Measurements from ENCODE around the gene IFITM5.

The IFITM5 gene

GRCh38 chr11:281486-282161 is 17.7 kb downstream of the IFITM5 start:
- Histone ChIP-seq H3K4me1 (ENCODE audit: control insufficient read depth, low read length) (peaks cover 7% of the 10 kb centered on the region), H3K4me3 (ENCODE audit: low read length) (no peak overlapping the region), H3K9me3 (ENCODE audit: control insufficient read depth, insufficient read depth, low read length) (peaks cover 4% of the 10 kb centered on the region), H3K36me3 (ENCODE audit: control insufficient read depth, low read length) (no peaks in the 10 kb centered on the region), H3K27ac (ENCODE audit: low read depth, low read length) (no peak overlapping the region), H3K79me2 (ENCODE audit: control insufficient read depth, low read length) (no peaks in the 10 kb centered on the region), H3F3A (ENCODE audit: control insufficient read depth, insufficient read depth) (no peaks in the 10 kb centered on the region), H3K27me3 (ENCODE audit: control insufficient read depth, low read length) (peaks cover 2% of the 10 kb centered on the region; the same call in 1 of the 2 replicates), H4K20me1 (ENCODE audit: control insufficient read depth, insufficient read depth, low read depth, low read length) (no peaks in the 10 kb centered on the region), H3K9me2 (replicated peaks; ENCODE audit: control insufficient read depth, low read length) (no peaks in the 10 kb centered on the region), H3K4me2 (ENCODE audit: low read length) (no peak overlapping the region)
- TF ChIP-seq CTCF (IDR thresholded peaks at IDR 0.05; ENCODE audit: low read depth, low read length, poor library complexity, severe bottlenecking): no peak
- TF ChIP-seq EZH2phosphoT487 (IDR thresholded peaks at IDR 0.05; ENCODE audit: borderline replicate concordance, low read length): no peak

- Histone ChIP-seq H3K27me3 (ENCODE audit: control insufficient read depth, low read length) (peaks cover 2% of the 10 kb centered on the region; the same call in 1 of the 2 replicates), H3K9me3 (ENCODE audit: control insufficient read depth, insufficient read depth, low read length) (peaks cover 9% of the 10 kb centered on the region), H4K20me1 (ENCODE audit: control insufficient read depth, insufficient read depth, low read depth, low read length) (no peaks in the 10 kb centered on the region), H3K4me3 (ENCODE audit: low read length) (no peak overlapping the region), H3K4me1 (ENCODE audit: control insufficient read depth, low read length) (peaks cover 7% of the 10 kb centered on the region), H3K36me3 (ENCODE audit: control insufficient read depth, low read length) (no peaks in the 10 kb centered on the region), H3K9me2 (replicated peaks; ENCODE audit: control insufficient read depth, low read length) (no peaks in the 10 kb centered on the region), H3F3A (ENCODE audit: control insufficient read depth, insufficient read depth) (no peaks in the 10 kb centered on the region), H3K4me2 (ENCODE audit: low read length) (no peak overlapping the region), H3K79me2 (ENCODE audit: control insufficient read depth, low read length) (no peaks in the 10 kb centered on the region), H3K27ac (ENCODE audit: low read depth, low read length) (no peak overlapping the region)
- TF ChIP-seq EZH2phosphoT487 (IDR thresholded peaks at IDR 0.05; ENCODE audit: borderline replicate concordance, low read length) (no peak), CTCF (IDR thresholded peaks at IDR 0.05; ENCODE audit: low read depth, low read length, poor library complexity, severe bottlenecking) (no peak)
Measured at GRCh38 chr11:280706-281485, 18.4 kb downstream of the IFITM5 start.

- H3K9me3 ChIP-seq (ENCODE audit: control insufficient read depth, insufficient read depth, low read length): peaks cover 9% of the 10 kb centered on the region
- H3K9me2 ChIP-seq (replicated peaks; ENCODE audit: control insufficient read depth, low read length): no peaks in the 10 kb centered on the region
- H3K4me1 ChIP-seq (ENCODE audit: control insufficient read depth, low read length): peaks cover 11% of the 10 kb centered on the region
- TF ChIP-seq CTCF (IDR thresholded peaks at IDR 0.05; ENCODE audit: low read depth, low read length, poor library complexity, severe bottlenecking) (no peak), EZH2phosphoT487 (IDR thresholded peaks at IDR 0.05; ENCODE audit: borderline replicate concordance, low read length) (no peak)
- no peaks in the 10 kb centered on the region for H3K36me3 ChIP-seq (ENCODE audit: control insufficient read depth, low read length)
- H3K27ac ChIP-seq (ENCODE audit: low read depth, low read length): no peak overlapping the region
- H3K4me2 ChIP-seq (ENCODE audit: low read length): no peak overlapping the region
- no peaks in the 10 kb centered on the region for H4K20me1 ChIP-seq (ENCODE audit: control insufficient read depth, insufficient read depth, low read depth, low read length)
- no peak overlapping the region for H3K4me3 ChIP-seq (ENCODE audit: low read length)
- no peaks in the 10 kb centered on the region for H3K79me2 ChIP-seq (ENCODE audit: control insufficient read depth, low read length)
- H3F3A ChIP-seq (ENCODE audit: control insufficient read depth, insufficient read depth): no peaks in the 10 kb centered on the region
- H3K27me3 ChIP-seq (ENCODE audit: control insufficient read depth, low read length): no peaks in the 10 kb centered on the region
Measured at GRCh38 chr11:279966-280705, 19.2 kb downstream of the IFITM5 start.

Measured in DOHH2 (cell line).